ENCODE data around the gene NRIP2.
"Not testable (repeated sequence)": the region's sequence is repeated elsewhere in the genome, so short reads cannot be mapped to it uniquely, and the experiment has no call there.

- TF ChIP-seq ZNF274 (IDR thresholded peaks at IDR 0.05; ENCODE audit: low read depth, low read length); SUZ12 (IDR thresholded peaks at IDR 0.05; ENCODE audit: extremely low read depth, insufficient read depth, insufficient read length): not testable (repeated sequence)
Measured at GRCh38 chr12:2868986-2869632, 34.3 kb upstream of the NRIP2 start.

Data from NT2/D1 (cell line).